Measurements from ENCODE around the gene SMTN.
A peak's percentile ranks its signal among the peaks of the same experiment; 100 is the strongest.
"Not testable (repeated sequence)": the region's sequence is repeated elsewhere in the genome, so short reads cannot be mapped to it uniquely, and the experiment has no call there.

Gene SMTN

DNA sequence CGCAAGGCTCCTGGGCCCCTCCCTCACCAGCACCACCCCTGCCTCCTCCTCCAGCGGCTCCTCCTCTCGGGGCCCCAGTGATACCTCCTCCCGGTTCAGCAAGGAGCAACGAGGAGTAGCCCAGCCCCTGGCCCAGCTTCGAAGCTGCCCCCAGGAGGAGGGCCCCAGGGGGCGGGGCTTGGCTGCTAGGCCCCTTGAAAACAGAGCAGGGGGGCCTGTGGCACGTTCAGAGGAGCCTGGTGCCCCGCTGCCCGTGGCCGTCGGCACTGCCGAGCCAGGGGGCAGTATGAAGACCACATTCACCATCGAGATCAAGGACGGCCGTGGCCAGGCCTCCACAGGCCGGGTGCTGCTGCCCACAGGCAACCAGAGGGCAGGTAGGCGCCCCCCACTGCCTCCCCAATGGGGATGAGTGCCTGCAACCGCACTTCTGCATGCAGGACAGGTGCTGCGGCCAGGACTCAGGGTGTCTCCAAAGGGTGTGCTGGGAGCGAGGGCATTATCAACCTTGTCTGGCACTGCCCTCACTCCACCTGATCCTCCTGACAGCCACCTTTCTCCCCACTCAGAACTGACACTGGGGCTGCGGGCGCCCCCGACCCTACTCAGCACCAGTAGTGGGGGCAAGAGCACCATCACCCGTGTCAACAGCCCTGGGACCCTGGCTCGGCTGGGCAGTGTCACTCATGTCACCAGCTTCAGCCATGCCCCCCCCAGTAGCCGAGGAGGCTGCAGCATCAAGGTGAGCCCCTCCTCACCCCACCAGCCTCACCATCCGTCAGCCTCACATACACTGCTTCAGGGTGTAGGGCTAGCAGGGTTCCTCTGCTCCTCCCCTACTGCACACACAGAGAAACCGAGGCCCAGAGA lies 10.2 kb downstream of the SMTN start:
- no peak for DNase-seq

DNA sequence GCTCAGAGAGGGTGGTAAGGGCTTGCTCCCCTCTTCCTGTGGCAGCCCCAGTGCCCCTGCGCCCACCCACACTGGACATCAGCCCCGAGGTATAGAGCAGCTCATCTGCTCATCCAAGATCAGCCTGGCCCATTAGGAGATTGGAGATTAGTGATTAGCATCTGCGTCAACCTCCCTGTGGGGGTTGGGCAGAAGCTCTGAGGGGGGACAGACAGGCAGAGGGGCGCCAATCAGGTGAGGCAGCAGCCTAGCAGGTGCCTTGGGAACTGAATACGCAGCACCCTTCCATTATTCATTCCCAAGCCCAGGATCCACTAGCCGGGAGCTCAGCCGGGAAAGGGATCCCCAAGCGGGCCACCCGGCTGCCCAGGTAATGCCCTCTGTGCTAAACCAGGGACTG lies 11.0 kb downstream of the SMTN start:
- no peak for DNase-seq

DNA sequence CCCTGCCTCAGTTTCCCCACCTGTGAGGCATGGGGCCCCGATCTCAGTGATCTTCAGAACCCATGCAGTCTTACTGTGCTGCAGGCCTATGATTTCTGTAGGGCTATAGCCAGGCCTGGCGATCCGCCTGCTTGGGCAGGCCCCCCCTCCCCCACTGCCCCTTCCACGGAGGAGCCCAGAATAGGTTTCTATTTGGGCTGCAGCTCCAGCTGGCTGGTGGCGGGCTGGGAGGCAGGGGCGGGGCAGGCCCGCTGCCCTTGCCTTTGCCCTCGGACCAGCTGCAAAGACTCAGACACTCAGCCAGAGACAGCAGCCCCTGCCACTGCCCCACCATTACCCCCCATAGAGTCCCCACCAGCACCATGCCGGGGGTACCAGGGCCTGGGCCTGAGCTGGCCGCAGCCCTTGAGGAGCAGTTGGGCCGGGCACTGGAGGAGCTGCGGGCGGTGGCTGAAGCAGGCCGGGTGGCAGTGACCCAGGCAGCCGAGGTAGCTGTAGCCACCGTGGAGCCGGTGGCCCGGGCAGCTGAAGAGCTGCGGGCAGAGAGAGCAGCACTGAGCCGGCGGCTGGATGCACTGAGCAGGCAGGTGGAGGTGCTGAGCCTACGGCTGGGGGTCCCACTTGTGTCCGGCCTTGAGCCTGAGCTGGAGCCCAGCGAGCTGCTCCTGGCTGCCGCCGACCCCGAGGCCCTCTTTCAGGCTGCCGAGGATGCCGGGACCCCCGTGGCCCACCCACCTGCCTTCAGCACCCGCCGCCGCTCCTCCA lies 12.2 kb downstream of the SMTN start:
- DNase-seq, result no peak

DNA sequence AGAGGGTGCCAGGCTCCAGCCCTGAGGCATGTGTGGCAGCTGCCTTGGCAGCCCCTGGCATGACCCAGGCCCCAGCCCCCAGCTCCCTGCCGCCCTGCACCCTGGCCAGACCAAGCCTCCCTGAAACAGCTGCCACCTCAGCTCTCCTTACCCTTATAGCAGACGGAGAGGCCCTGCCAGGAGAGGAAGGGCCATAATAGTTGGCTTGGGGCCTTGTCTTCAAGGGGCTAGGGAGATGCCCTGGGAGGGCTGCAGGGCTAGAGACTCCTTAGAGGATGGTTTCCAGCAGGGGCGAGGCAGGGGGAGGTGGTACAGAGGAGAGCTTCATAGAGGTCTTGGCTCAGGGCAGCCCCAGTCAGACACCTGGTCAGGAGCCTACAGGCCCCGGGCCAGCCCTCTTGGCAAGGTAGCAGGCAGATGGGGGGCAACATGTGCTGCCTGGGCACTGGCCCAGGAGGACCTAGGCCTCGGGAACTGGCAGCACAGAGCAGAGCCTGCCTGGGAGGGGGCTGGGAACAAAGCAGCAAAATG lies 13.0 kb downstream of the SMTN start:
- DNase-seq, result no peak

DNA sequence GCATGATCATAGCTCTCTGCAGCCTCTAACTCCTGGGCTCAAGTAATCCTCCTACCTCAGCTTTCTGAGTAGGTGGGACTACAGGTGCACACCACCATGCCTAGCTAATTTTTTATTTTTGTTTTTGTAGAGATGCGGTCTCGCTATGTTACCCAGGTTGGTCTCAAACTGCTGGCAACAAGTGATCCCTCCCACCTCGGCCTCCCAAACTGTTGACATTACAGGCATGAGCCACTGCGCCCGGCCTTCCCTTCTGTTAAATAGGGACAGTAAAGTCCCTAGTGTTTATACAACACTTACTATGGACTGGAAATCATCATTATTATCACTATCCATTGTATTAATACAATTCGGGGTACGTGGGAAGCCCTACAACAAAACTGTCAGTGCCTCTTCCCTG lies 13.6 kb downstream of the SMTN start:
- DNase-seq, result no peak

DNA sequence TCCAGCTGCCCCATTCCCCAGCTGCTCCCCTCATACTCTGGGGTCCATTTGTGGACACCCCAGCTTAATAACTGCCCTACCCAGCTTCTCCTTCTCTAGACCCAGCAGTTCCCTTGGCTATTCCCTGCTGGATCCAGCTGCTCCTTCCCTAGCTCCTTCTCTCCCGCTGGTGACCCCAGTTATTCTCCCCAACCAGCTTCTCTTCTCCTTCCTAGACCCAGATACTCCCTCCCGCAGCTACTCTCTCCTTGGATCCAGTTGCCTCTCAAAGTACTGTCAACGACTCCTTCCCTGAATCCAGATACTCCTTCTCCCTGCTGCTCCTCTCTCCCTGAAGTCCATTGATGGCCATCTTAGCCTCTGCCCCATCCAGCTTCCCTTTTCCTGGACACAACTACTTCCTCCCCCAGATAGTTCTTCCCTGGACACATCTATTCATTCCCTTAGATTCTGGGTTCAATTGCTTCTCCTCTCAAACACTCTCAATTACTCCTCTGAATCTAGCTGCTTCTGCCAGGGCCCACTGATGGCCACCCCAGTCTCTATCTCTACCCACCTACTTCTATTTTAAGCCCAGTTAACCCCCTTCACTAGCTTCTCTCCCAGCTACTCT lies 14.6 kb downstream of the SMTN start:
- DNase-seq, result no peak

DNA sequence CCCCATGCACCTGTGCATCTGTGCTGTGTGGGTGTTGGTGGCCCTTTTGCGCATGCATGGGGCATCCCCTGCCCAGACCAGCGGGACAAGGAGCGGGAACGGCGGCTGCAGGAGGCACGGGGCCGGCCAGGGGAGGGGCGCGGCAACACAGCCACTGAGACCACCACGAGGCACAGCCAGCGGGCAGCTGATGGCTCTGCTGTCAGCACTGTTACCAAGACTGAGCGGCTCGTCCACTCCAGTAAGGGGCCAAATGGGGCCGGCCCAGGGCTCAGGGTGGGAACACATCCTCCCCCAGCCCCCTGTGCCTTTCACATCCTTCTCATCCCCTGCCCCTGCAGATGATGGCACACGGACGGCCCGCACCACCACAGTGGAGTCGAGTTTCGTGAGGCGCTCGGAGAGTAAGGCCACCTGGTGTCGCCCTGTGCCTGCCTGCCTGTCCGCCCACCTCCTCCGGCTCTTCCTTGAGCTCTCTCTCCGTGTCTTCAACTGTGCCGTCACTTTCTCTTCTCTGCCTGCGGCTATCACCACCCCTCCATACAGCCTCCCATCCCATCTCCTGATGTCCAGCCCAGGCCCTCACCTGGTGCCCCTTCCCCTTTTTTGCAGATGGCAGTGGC lies 15.7 kb downstream of the SMTN start:
- no peak for DNase-seq

DNA sequence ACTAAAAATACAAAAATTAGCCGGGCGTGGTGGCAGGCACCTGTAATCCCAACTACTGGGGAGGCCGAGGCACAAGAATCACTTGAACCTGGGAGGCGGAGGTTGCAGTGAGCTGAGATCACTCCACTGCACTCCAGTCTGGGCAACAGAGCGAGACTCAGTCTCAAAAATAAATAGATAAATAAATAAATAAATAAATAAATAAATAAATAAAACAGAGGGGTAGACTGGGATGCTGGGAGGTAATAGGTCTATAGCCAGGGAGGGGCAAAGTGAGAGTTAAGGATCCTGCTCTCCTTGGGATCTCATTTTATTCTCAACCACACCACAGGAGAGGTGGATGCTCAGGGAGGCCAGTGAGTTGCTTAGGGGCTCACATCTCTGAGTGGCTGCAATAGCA lies 16.4 kb downstream of the SMTN start:
- DNase-seq, result not testable (repeated sequence)

DNA sequence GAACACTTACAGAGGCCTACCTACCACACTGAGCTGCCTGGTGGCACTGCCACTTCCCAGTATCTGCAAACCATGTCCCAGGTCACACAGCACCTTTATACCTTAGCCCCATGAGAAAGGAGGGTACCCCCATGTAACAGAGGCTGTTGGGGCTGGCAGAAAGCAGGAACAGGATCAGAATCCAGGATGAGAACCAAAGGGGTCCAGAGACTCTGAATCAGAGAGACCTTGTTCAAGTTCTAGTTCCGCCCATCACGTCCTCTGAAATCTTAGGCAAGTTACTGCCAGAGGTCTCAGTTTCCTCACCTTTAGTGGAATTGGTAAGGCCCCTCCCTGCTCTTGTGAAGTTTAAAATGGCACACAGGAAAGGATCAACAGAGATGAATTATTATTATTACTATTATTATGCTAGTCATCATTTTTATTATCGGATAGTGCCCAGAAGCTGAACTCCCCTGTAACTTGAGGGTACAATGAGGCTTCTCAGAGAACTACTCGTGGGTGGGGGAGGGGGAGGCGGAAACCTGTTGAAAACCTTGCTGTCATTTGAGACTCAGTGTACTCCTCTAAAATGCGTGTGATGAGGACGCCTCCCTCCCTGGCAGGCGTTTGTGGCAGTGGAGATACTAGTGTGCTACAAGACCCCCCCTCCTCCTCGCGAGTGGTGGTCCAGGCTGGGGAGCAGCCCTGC lies 17.0 kb downstream of the SMTN start:
- DNase-seq, result no peak

DNA sequence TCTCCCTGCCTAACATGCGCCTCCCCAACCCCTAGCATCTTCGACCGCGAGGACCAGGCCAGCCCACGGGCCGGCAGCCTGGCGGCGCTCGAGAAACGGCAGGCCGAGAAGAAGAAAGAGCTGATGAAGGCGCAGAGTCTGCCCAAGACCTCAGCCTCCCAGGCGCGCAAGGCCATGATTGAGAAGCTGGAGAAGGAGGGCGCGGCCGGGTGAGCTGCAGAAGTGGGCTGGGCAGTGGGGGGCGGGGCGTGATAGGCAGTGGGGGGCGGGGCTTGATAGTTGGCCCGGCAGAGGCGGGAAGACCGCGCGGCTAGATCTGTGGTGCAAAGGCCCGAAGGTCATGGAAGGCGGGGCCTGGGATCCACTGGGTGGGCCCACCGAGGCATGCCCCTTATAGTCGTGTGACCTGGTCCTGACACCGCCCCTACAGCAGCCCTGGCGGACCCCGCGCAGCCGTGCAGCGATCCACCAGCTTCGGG lies 17.6 kb downstream of the SMTN start:
- no peak for DNase-seq

DNA sequence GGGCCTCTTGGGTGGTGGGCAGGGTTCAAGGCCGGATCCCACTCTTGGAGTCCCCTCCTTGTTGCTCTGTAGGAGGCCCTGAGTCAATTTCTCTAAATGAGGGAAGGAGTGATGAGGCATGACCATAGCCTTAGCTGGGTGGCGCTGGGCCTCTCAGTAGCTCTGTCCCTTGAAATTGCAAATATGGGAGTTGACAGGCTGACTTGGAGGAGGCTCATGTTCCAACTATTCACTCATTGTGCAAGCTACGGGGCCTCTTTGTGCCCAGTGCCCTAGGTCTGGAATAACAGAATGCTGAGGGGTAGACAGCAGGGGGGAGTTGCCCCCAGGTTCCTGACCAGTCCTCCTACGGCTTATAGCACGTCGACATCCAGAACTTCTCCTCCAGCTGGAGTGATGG lies 18.3 kb downstream of the SMTN start:
- DNase-seq, result no peak

DNA sequence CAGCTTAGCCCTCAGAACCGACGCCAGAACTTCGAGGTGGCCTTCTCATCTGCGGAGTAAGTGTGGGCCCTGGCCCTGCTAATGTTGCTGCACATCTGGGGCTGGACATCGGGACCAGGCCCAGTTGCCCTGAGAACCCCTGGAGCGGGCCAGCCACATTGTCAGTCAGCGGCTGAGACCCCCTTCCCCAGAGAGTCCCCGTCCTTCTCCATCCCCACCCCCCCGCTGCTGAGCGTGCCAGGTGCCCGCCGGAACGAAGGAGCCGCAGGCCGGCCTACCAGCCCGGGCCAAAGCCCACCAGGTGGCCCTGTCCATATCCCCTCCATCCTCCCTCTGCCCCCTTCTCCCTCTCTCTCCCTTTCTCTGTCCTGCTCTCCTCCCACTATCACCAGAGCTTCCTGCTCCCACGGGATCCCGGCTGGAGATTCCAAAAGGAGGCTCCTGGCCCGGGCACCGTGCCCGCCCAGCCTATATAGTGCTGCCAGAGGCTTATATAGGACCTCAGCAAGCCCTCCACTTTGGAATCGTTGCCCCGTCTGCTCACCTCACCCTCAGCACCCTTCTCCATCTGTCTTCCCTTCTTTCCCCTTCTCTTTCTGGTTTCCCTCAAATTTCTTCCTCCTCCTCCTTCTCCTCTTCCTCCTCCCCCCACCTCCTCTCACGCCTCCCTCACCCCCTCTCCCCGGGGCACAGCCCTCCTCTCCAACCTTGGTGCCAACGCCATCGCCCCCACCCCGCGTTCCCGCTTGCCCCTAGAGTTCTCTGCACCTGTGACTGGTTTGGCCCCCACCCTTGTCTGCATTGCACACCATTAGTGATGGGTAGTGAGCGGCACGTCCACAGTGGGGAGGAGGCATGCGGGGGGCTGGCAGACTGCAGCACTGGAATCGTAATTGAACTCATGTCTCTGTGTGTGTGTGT lies 19.0 kb downstream of the SMTN start:
- DNase-seq, result no peak

DNA sequence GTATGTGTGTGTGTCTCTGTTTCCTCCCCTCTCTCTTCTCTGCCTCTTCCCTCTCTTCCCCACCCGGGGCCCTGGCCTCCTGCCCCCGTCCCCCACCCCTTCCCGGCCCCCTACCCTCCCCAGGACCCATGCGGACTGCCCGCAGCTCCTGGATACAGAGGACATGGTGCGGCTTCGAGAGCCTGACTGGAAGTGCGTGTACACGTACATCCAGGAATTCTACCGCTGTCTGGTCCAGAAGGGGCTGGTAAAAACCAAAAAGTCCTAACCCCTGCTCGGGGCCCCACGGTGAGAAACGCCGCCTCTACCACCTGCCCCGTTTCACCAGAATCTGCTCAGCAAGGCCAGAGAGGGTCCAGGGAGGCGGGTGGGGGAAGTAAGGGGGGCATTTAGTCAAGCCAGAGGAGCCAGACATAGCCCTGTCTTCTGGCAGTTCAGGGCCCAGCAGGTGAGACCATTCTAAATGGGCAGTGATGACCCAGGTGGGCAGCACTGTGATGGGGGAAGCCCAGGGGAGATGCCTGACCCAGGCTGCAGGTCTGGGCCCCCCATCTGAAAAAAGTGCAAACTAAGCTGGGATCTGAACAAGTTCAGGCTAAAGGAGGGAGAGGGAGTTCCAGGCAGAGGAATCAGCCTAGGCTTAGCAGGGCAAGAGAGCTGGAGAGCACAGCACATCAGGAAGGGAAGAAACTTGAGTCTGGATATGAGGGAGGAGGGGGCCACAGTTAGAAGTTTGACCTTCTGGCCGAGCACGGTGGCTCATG lies 19.8 kb downstream of the SMTN start:
- DNase-seq, result no peak

DNA sequence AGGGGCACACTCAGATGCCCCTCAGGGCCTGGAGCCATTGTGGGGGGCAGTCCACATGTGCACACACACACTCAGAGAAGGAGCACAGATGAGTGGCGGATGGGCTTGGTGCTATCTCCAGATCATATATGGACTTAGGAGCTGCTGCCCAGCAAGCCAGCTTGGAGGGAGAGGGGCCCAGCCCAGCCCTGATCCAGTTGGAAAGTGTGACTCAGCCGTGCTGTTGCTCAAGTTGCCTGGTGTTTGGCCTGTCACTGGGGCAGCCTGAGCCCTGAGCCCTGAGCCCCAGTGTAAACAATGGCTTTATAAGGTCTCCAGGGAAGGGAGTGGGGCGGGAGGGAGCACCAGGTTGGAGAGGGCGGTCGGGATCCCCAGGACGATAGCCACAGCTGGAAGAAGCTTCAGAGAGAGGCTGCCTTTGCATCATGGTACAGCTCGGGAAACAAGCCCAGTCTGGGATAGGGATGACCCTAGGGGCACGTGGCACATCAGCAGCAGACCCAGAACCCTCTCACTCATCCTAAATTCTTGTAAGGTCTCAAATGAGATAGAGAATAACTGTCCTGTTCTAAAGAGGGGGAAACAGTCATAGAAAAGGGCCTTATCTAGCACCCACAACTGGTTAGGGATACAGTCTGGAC lies 21.4 kb downstream of the SMTN start:
- peak; percentile 83 for DNase-seq

DNA sequence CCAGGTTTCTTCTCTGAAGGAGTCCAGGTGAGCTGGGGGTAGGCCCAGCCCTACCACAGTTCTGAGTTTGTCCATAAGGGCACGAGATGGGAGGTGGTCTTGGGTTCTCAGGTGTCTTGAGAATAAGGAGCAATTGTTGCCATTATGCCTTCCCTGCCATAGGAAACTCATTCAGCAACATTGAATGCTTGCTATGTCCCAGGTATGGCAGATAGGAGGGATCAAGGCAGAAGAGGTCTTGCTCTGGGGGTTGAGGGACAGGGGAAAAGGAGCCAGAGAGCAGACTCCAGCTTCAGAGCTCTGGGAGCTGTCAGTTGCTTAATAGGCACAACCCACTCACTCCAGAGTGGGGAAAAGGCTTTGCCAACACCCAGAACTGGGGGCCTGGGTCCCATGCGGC lies 22.0 kb downstream of the SMTN start:
- DNase-seq, result no peak

DNA sequence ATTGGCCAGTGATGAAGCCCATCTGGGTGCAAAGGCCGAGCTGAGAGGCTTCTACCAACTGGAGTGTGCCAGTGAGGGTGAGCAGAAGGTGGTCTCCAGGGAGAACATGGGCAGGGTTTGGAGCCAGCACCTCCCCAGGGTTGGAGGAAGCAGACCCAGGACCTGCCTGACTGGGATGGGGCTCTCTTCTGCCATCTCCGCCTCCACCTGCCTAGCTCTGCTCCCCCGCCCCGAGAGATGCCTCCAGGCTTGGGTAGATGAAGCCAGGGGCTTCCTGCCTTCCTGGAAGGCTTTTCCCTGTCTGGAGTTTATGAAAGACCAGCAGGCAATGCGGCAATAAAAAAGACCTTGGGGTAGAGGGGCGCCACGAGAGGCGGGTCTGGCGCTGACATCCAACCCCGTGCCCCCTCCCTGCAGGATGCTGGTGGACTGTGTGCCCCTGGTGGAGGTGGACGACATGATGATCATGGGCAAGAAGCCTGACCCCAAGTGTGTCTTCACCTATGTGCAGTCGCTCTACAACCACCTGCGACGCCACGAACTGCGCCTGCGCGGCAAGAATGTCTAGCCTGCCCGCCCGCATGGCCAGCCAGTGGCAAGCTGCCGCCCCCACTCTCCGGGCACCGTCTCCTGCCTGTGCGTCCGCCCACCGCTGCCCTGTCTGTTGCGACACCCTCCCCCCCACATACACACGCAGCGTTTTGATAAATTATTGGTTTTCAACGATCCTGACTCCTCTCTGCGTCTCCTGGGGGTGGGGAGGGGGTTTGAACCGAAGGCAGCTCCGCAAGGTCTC lies 23.0 kb downstream of the SMTN start:
- no peak for DNase-seq

DNA sequence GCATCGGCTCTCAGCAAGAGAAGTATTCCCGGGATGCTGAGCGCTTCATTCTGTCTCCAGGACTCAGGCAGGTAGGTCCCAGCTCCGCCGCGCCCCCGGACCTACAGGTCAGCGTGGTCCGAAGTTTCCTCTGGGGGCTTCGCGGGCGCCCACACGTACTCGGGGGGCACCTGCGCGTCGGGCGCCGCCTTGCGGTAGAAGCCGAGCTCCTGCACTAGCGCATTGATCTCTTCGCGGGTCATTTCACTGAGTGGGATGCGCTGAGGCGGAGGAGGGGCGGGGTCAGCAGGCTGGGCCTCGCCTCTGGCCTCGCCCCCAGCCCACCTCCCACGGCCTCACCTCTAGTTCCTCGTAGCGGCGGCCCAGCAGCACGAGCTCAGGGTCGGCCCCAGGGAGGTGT lies 23.8 kb downstream of the SMTN start:
- DNase-seq, result no peak

DNA sequence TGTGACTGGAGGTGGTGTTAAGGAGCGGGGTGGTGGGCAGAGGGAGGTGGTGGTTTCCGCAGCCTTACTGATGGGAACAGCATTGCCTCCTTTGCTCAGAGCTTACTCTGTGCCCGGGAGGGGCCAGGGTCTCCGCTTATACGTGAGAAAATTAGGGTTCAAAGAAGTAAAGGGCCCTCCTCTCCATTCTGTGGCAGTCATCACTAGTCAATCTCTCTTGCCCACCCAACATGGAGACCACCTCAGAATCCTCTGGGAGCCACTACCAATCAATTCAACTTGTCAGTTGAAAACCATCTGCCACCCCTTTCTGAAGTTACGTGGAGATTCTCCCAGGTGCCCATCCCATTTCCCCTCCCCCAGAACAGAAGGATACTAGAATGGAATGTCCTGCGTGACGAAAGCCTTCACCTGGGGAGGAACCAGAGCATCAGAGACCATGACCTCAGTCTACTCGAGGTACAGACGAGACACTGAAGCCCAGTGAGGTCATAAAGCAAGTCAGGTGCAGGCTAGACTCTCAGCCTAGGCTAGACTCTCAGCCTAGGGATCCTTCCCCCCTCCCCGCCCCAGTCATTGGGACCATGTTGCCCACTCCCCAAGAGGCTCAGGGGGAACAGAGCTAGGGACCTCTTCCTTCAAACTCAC lies 24.3 kb downstream of the SMTN start:
- no peak for DNase-seq
